Measurements from ENCODE around the gene HSD11B1L.

HSD11B1L gene

GRCh38 chr19:5690955-5691821 lies 10.4 kb downstream of the HSD11B1L start (continued):
- TF ChIP-seq SP2 (tag by site-specific recombination; IDR thresholded peaks at IDR 0.05) (peak; percentile 49), ZBTB7A (tag by site-specific recombination; IDR thresholded peaks at IDR 0.05; ENCODE audit: low read depth) (no peak), PATZ1 (tag by site-specific recombination; IDR thresholded peaks at IDR 0.05) (peak; percentile 89), KLF17 (tag by site-specific recombination; IDR thresholded peaks at IDR 0.05) (peak; percentile 73), ZNF837 (tag by site-specific recombination; IDR thresholded peaks at IDR 0.05) (peak; percentile 27; the same call in 1 of the 2 replicates), EGR2 (tag by site-specific recombination; IDR thresholded peaks at IDR 0.05; ENCODE audit: low read depth) (peak; percentile 90), ZNF394 (tag by site-specific recombination; IDR thresholded peaks at IDR 0.05; ENCODE audit: borderline replicate concordance) (peak; percentile 55), ZNF692 (tag by site-specific recombination; IDR thresholded peaks at IDR 0.05) (peak; percentile 12; the same call in 1 of the 2 replicates)

- POLR2A ChIA-PET, result interaction anchor here (0.6 to 3.7 kb wide), 6 partner anchors 15 to 644 kb away, joined by 3 to 62 read pairs (median 4); partner anchors contain the start of genes CATSPERD, LONP1, SAFB and SAFB2
- H3K36me3 ChIP-seq (ENCODE audit: control insufficient read depth in 2 of 2, insufficient read depth in 1 of 2, low read length in 2 of 2), result peaks cover 5 to 68% of the 10 kb centered on the region in 2 experiments; a peak in 2 of 3 replicates
- TF ChIP-seq ZNF2 (tag by site-specific recombination; IDR thresholded peaks at IDR 0.05) (peak; percentile 51; the same call in 1 of the 2 replicates), ZNF292 (tag by site-specific recombination; IDR thresholded peaks at IDR 0.05; ENCODE audit: borderline replicate concordance, low read depth) (no peak), KLF8 (tag by site-specific recombination; IDR thresholded peaks at IDR 0.05) (peak; percentile 2; the same call in 1 of the 2 replicates), ZBTB10 (tag by site-specific recombination; IDR thresholded peaks at IDR 0.05) (peak; percentile 54; the same call in 1 of the 2 replicates), YY1 (tag by site-specific recombination; IDR thresholded peaks at IDR 0.05) (0 out of 2 replicates have a peak, but pooled peaks have one; percentile 22), ZNF214 (tag by site-specific recombination; IDR thresholded peaks at IDR 0.05; ENCODE audit: borderline replicate concordance) (no peak), ZNF548 (tag by site-specific recombination; IDR thresholded peaks at IDR 0.05) (no peak), ZNF311 (tag by site-specific recombination; IDR thresholded peaks at IDR 0.05; ENCODE audit: borderline replicate concordance) (no peak), ZNF37A (tag by site-specific recombination; IDR thresholded peaks at IDR 0.05) (no peak), SCRT1 (tag by site-specific recombination; IDR thresholded peaks at IDR 0.05; ENCODE audit: borderline replicate concordance) (no peak), ZXDB (tag by site-specific recombination; IDR thresholded peaks at IDR 0.05) (peak; percentile 12; the same call in 1 of the 2 replicates), ZNF600 (tag by site-specific recombination; IDR thresholded peaks at IDR 0.05) (0 out of 2 replicates have a peak, but pooled peaks have one; percentile 21), ZNF501 (tag by site-specific recombination; IDR thresholded peaks at IDR 0.05) (no peak), ZNF112 (tag by site-specific recombination; IDR thresholded peaks at IDR 0.05) (no peak), ZNF639 (tag by site-specific recombination; IDR thresholded peaks at IDR 0.05) (peak; percentile 32), ZNF48 (tag by site-specific recombination; IDR thresholded peaks at IDR 0.05) (no peak), ZBTB48 (tag by site-specific recombination; IDR thresholded peaks at IDR 0.05) (no peak)
Measured at GRCh38 chr19:5691822-5692722, 11.2 kb downstream of the HSD11B1L start.

More at GRCh38 chr19:5691822-5692722, 11.2 kb downstream of the HSD11B1L start:
- H3K4me1 ChIP-seq (ENCODE audit: control insufficient read depth, insufficient read depth, low read length), result no peaks in the 10 kb centered on the region; the same call in 1 of the 2 replicates
- peak overlapping the region; percentile 100 for H3K27ac ChIP-seq (ENCODE audit: extremely low read depth, low read depth, low read length)
- no peaks in the 10 kb centered on the region for H3K9me3 ChIP-seq (ENCODE audit: control insufficient read depth, insufficient read depth, low read depth, low read length)
- peak overlapping the region; percentile 97 for H3K4me3 ChIP-seq (ENCODE audit: low read depth, low read length)
- CTCF ChIA-PET, result interaction anchor here (0.6 to 1.3 kb wide), 4 partner anchors 10 to 47 kb away, joined by 3 to 4 read pairs (median 3); no protein-coding TSS in a partner anchor
